Activated CD8-positive, alpha-beta memory T cell treated with anti-CD3 and anti-CD28 coated beads, Interleukin-2, amount 50 U/mL, for 1 hour (primary cell): Measurements from ENCODE around the gene MMP24OS.
"Not testable (repeated sequence)": the region's sequence is repeated elsewhere in the genome, so short reads cannot be mapped to it uniquely, and the experiment has no call there.

Experiments used
- DNase-seq: peaks from one replicate; pipeline ENCODE4 v3.0.0-alpha.2; 2020; ENCODE audit errors: extremely low read depth

Gene MMP24OS

DNA sequence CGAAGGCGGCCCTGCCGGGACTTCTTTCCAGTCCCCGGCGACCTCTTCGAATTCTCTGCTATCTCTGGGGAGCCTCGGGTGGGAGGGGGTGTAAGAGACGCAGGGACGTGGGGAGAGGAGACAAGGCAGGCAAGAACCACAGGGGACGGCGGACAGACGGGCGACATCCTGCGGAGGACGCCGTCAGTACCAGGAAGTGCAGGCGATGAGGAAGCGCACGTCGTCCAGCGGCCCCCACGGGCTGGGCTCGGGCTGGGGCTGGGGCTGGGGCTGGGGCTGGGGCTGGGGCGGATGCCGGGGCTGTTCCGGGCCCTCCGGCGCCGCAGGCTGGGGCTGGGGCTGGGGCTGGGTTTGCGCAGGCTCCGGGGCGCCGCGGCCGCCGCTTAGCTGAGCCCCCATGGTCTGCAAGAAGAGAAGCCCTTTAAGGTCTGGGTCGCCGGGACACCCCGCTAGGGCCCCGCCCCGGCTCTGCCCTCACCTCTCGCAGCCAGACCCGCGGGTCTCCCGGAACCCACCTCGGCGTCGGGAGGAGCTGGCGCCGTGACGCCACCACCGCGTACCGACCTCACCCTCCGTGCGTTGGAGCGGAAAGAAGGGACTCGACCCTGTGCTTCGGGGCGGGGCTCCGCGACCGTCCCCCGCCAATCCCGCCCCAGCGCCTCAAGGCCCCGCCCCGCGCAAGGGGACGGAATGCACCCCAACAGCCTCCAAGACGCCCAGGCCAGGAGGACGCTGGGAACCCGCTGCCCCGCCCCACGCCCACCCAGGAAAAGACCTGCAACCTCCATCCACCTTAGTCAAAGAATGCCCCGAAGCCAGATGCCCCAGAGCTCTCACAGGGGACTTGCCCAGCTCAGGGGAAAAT, at the start of gene MMP24OS:
Gene MMP24OS (minus strand): TSS at position 592 of the 865 bp plus-strand sequence. CDS start 193 bp downstream, at position 399.
- DNase-seq: peak; percentile 71

DNA sequence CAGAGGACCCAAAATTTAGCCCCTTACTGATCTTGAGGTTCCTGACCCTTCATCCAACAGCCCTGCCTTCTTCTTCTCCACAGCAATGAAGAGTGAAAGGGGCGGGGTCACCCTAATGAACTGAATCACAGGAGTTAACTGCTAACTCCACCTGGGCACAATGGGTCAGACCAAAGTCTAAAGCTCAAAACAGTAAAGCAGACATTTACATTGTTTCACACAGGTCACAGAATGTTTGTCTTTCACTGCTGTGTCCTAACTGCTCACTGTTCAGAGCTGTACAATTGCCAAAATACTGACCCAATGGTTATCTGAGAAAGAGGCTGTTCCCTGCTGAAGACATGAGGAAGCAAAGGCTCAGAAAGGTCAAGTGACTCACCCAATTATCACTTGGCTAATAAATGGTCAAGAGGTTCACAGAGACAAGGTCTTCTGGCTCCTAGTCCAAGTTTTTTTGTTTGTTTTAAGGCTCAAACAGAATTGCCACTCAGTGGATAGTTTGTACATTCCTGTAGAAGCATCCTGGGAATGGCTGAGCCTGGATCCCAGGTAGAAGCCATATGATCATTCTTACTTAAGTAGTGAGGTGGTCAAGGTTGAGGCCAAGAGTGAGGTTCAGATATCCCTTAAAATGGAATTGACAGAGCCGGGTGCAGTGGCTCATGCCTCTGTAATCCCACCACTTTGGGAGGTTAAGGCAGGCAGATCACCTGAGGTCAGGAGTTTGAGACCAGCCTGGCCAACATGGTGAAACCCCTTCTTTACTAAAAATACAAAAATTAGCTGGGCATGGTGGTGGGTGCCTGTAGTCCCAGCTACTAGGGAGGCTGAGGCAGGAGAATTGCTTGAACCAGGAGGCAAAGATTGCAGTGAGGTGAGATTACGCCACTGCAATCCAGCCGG, 49.4 kb upstream of the MMP24OS start:
- no peak for DNase-seq

GRCh38 chr20:35326740-35327073, 48.8 kb upstream of the MMP24OS start:
- no peak for DNase-seq

DNA sequence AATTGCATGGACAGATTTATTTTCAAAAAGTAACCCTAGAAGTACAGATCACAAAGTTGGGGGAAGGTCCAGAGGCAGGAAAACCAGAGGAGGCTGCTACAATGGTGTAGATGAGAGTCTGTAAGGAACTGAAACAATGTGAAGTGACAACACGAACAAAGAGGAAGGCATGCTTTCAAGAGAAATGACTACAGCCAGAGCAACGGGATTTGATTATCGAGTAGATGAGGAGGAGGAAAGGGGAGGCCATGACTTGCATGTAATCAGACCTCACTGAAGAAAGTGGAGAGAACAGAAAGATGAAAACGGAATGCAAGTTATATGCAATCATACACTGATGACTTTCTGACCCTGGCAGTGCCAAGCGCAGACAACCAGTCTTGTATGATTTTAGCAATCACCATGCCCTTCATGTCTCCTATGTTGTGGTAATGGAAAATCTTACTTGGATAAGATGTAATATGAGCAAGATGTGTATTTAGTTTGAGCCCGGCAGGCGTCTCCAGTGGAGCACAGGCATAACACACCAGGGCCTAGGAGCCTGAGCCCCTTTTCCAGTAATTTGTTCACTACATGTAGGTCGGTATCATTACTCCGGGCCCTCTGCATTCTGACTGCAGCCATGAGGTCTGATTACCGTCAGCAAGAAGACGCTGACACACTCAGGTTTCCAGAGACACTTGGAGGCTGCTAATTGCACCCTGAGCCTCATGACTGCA, 48.3 kb upstream of the MMP24OS start:
- DNase-seq: no peak

DNA sequence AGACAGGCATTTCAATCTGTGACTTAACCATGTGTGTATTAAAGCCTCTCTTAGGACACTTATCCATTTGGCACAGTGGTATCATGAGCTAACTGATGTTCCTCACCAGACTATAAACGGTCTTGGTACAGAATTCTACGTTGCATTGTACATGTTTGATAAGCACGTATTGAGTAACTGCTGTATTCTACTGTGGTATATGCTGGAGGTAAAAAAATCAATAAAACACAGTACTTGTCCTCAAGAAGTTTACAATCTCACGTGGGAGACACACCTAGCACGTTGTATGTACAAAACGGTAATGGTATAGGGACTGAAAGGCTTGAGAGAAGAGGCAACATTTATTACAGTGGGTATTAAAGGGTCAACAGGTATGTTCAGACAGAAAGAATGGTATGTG, 47.5 kb upstream of the MMP24OS start:
- no peak for DNase-seq

- no peak for DNase-seq
Measured at GRCh38 chr20:35320396-35321126, 42.6 kb upstream of the MMP24OS start.

- DNase-seq: no peak
Measured at GRCh38 chr20:35319871-35320197, 41.9 kb upstream of the MMP24OS start.

GRCh38 chr20:35319192-35319870, 41.4 kb upstream of the MMP24OS start:
- DNase-seq: no peak

- no peak for DNase-seq
Measured at GRCh38 chr20:35318502-35319157, 40.7 kb upstream of the MMP24OS start.

- DNase-seq: no peak
Measured at GRCh38 chr20:35317416-35318210, 39.7 kb upstream of the MMP24OS start.

- DNase-seq: no peak
Measured at GRCh38 chr20:35316086-35316485, 38.2 kb upstream of the MMP24OS start.

GRCh38 chr20:35315632-35316020, 37.7 kb upstream of the MMP24OS start:
- DNase-seq: not testable (repeated sequence)

GRCh38 chr20:35314816-35315631, 37.1 kb upstream of the MMP24OS start:
- no peak for DNase-seq

DNA sequence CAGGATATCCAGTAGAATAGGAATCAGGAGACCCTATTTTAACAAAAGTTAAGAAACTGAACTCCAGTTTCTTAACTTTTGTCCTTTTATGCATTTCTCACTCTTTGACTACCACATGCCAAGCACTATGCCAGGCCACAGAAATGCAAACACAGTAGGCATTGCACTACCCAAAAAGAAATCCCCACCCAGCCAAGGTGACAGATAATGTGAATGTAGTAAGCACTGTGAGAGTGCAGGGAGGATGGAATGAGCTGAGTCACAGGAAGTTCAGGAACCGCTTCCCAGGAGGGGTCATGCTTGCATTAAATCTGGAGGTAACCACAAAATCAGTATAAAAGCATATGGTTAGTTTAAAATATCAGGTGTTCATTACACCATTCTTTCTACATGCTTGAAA, 34.4 kb upstream of the MMP24OS start:
- no peak for DNase-seq

- DNase-seq: no peak
Measured at GRCh38 chr20:35311822-35312221, 33.9 kb upstream of the MMP24OS start.

GRCh38 chr20:35311409-35311808, 33.5 kb upstream of the MMP24OS start:
- DNase-seq: no peak

DNA sequence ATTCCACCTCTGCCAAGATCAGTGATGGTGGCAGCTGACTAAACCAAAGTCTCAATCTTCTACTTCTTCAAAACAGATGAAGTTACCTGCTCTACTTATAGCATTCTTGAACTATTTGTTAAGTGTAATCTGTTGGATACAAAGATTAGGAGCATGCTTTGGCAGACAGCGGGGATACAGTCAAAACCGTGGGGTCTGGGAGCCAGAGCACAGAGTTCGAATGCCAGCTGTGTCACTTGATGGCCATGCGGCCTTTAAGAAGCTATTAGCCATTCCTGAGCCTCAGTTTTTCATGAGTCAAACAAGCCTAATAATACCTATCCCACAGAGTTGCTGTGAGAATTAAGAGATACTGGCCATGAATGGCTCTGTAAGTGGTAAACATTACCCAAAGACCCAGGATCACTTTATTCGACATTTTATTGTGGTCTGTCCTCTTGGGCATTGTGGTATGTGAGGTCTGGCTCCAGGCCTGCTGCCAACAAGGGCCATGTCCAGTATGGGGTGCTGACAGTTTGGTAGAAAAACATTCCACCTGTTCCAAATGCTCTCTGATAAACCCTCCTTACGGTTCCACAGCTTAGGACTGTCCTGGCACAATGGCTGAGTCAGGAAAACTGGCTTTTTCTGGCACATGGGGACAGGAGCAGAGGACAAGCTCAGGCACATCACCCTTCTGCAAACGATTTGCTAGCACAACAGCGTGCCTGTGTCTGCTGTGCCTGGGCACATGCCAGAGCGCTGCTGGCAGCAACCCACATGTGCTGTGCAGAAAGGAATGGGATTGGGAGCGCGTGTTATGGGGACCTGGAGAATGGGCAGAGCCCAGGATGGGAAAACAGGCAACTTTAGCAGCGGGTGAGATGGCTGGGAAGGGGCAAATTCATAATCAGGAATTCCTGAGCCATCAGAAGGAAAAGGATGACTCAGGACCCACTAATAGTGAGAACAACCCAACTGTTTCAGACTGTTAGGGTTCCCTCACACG, 30.0 kb upstream of the MMP24OS start:
- no peak for DNase-seq
